Activated naive CD4-positive, alpha-beta T cell treated with anti-CD3 and anti-CD28 coated beads for 36 hours (primary cell): ENCODE results near the gene LAMA3. TPM values are rescaled to one million over a fixed set of nuclear protein-coding genes. Genes with fewer than 3 reads are reported as not detected.
A peak's percentile ranks its signal among the peaks of the same experiment; 100 is the strongest.

Experiments used
- CTCF ChIA-PET: fragments of 350-600 bp; sonication (Branson Sonifier 250); formaldehyde crosslinking; loops from one replicate; lab custom pipeline; 2021; ENCODE audit warnings: antibody characterized with exemption; lab: Charles Lee
- DNase-seq: peaks from one replicate; pipeline ENCODE4 v3.0.0-alpha.2; 2020
- H3K27ac Mint-ChIP-seq: one replicate; pipeline ENCODE4 v1.8.0; 2021; ENCODE audit warnings: mild to moderate bottlenecking, mixed read lengths
- H3K27me3 Mint-ChIP-seq: one replicate; pipeline ENCODE4 v1.8.0; 2021; ENCODE audit warnings: low read depth, mixed read lengths
- H3K36me3 Mint-ChIP-seq: one replicate; pipeline ENCODE4 v1.8.0; 2021; ENCODE audit warnings: low read depth, mixed read lengths
- H3K4me1 Mint-ChIP-seq: one replicate; pipeline ENCODE4 v1.8.0; 2021; ENCODE audit warnings: low read depth, mixed read lengths
- H3K4me3 Mint-ChIP-seq: one replicate; pipeline ENCODE4 v1.8.0; 2021; ENCODE audit warnings: mild to moderate bottlenecking, moderate library complexity, mixed read lengths
- H3K9me3 Mint-ChIP-seq: one replicate; pipeline ENCODE4 v1.8.0; 2021; ENCODE audit warnings: mixed read lengths
- intact Hi-C: fragments of 100-400 bp; cut with micrococcal nuclease; formaldehyde crosslinking; loops from one replicate; pipeline ENCODE4 v1.15.1; 2023
- total RNA-seq, 2 experiments: library from RNA; stranded (reverse); gene quantifications; one replicate each; pipeline ENCODE4 v1.2.3, GENCODE V29; 2021

LAMA3 gene
- total RNA-seq, 2 experiments from 2014 or later, result 0.05 to 0.10 TPM

DNA sequence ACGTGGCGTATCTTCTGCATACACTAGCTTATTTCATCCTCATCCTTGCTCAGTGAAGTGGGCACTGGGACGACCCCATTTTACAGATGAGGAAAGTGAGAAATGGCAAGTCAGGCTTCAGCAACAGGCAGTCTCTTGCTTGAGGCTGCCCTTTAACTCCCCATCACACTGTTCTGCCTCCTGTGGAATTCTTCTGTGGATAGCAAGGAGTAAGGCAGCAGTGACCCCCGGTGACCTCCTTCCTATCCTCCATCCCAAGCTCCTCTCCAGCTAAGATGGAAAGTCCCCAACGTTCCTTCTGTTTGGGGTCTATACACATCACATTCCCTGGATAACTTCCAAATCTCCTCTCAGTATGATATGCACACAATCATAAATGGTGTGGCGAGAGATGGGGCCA is 37.0 kb upstream of the LAMA3 start:
- Mint-ChIP-seq H3K4me1 (peaks cover 3% of the 10 kb centered on the region), H3K4me3 (no peak overlapping the region), H3K27me3 (no peaks in the 10 kb centered on the region), H3K36me3 (no peaks in the 10 kb centered on the region), H3K27ac (no peak overlapping the region), H3K9me3 (no peaks in the 10 kb centered on the region)
- no peak for DNase-seq
- CTCF ChIA-PET, result interaction anchor here (0.8 to 1.5 kb wide), 4 partner anchors 9 to 51 kb away, joined by 3 to 5 read pairs (median 4); no protein-coding TSS in a partner anchor
- intact Hi-C loops, result no loop called here

DNA sequence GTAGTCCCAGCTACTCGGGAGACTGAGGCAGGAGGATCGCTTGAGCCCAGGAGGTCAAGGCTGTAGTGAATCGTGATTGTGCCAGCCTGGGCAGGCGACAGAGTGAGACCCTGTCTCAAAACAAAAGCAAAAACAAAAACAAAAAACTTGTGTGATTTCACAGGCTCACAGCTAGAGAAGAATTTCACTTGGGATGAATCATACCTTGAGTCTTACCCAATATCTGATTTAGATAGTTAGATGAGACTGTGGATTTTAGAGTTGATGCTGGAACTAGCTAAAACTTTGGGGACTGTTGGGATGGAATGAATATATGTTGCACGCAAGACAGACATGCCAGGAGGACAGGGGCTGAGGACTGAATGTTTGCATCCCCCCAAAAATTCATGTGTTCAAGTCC is 31.0 kb upstream of the LAMA3 start:
- CTCF ChIA-PET, result no interaction called here
- Mint-ChIP-seq H3K4me3 (no peak overlapping the region), H3K4me1 (peaks cover 19% of the 10 kb centered on the region), H3K27ac (no peak overlapping the region), H3K36me3 (no peaks in the 10 kb centered on the region), H3K9me3 (no peaks in the 10 kb centered on the region), H3K27me3 (peaks cover 18% of the 10 kb centered on the region)
- DNase-seq, result no peak
- intact Hi-C loops, result no loop called here

DNA sequence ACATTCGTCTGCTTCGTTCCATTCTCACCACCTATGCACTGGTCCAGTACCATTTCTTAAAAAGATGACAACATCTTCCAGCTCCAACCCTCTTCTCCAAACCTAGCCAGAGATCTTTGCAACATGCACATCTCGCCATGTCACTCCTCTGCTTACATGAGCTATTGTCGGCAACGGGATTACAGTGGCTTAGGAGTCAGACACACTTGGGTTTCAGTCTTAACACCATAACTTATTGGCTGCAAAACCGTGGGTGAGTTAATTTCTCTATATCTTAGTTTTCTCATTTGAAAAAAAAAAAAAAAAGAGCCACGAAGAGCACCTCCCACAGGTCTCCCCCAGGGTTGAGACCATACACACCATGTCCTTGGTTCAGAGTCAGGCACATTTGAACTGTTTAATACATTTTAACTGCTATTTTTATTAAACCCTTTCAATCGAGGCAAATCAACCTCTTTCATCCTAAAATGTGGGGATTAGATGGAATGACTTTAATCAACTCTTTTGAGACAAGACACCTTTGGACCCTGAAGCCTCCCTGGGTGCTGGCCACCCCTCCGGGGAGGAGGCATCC is 27.4 kb upstream of the LAMA3 start:
- no peak overlapping the region for H3K27ac Mint-ChIP-seq
- intact Hi-C loops, result loop anchor here (1.0 to 5.0 kb wide), 2 partner anchors 27 to 160 kb away; partner anchors contain the start of genes LAMA3 and RMC1
- CTCF ChIA-PET, result interaction anchor here (0.7 kb wide), 1 partner anchor 9 kb away, joined by 4 read pairs; no protein-coding TSS in a partner anchor

DNA sequence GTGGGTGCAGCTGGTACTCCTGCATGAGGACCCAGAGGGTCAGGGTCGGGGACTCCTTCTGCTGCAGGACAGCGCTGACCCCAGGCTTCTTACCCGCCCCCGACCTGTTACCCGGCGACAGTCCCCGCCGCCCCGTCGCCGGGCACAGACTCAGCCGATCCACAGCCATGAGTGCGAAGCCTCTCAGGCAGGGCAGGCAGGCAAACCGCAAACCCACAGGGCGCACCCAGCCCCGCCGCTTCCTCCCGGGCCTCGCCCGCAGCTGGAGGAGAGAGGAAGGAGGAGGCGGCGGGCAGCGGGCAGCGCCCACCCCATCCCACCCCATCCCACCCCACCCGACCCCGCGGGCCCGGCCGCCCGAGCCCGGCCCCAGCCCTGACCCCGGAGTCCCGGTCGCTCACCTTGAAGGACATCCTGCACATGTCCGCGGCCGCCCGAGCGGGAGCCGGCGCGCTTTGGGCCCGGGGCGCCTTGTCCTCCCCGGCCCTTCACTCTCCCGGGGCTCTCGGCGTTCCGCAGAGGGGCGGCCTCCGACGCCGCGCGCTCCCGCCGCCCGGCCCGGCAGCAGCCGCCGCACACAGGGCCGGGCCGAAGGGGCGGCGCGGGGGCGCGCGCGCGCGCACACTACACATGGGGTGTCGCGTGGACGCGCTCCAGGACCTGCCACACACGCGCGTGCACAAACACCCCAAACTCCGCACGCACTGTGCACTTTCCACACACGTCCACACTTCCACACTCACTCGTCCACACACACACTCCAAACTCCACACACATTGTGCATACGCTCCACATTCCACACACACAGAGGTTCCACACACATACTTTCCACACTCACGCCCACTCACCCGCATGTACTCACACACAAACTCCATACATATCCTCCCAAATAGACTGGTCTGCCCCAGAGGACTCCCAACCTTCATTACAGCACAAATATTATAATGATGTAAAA is 26.7 kb upstream of the LAMA3 start, which contains the start of gene ANKRD29:
Gene ANKRD29 (minus strand): TSS at position 603 of the 955 bp plus-strand sequence. CDS start 181 bp downstream, at position 422.
- H3K9me3 Mint-ChIP-seq, result no peaks in the 10 kb centered on the region
- peaks cover 18% of the 10 kb centered on the region for H3K27me3 Mint-ChIP-seq
- H3K36me3 Mint-ChIP-seq, result no peaks in the 10 kb centered on the region
- peaks cover 21% of the 10 kb centered on the region for H3K4me1 Mint-ChIP-seq
- DNase-seq, result peak; percentile 74
- intact Hi-C loops, result loop anchor here (1.0 to 5.0 kb wide), 2 partner anchors 27 to 160 kb away; partner anchors contain the start of genes LAMA3 and RMC1
- H3K4me3 Mint-ChIP-seq, result peak within 1 kb of the TSS; percentile 76
- no peak within 1 kb of the TSS for H3K27ac Mint-ChIP-seq
- CTCF ChIA-PET, result no interaction called here

More for the DNA sequence above, 27.4 kb upstream of the LAMA3 start:
- H3K27me3 Mint-ChIP-seq, result peaks cover 18% of the 10 kb centered on the region
- H3K36me3 Mint-ChIP-seq, result no peaks in the 10 kb centered on the region
- peak overlapping the region; percentile 65 for H3K4me3 Mint-ChIP-seq
- peak; percentile 10 for DNase-seq
- H3K9me3 Mint-ChIP-seq, result no peaks in the 10 kb centered on the region
- H3K4me1 Mint-ChIP-seq, result peaks cover 21% of the 10 kb centered on the region

DNA sequence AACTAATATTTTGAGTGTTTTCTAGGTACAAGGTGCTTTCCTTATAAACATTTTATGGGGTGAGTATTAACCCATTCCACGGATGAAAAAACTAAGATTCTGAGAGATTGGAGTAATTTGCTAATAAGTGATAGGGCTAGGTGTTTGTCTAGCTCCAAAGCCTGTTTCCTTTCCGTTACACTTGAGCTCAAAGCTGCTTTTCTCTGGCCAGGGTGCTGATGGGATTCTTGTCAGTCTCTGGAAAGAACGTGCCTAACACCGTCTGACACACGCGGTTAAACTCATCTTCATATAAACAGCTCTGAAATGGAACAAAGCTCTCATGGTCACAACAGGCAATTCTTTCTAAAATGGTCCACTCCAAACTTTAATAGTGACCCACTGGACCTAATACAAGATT is 24.6 kb upstream of the LAMA3 start:
- no peaks in the 10 kb centered on the region for H3K9me3 Mint-ChIP-seq
- CTCF ChIA-PET, result interaction anchor here (0.7 to 2.9 kb wide), 3 partner anchors 24 to 187 kb away, joined by 3 to 10 read pairs (median 5); no protein-coding TSS in a partner anchor
- peaks cover 16% of the 10 kb centered on the region for H3K27me3 Mint-ChIP-seq
- no peak overlapping the region for H3K4me3 Mint-ChIP-seq
- peaks cover 21% of the 10 kb centered on the region for H3K4me1 Mint-ChIP-seq
- intact Hi-C loops, result loop anchor here (5.0 kb wide), 1 partner anchor 162 kb away; the partner anchor contains the start of gene RMC1
- no peak for DNase-seq
- H3K27ac Mint-ChIP-seq, result no peak overlapping the region
- no peaks in the 10 kb centered on the region for H3K36me3 Mint-ChIP-seq

DNA sequence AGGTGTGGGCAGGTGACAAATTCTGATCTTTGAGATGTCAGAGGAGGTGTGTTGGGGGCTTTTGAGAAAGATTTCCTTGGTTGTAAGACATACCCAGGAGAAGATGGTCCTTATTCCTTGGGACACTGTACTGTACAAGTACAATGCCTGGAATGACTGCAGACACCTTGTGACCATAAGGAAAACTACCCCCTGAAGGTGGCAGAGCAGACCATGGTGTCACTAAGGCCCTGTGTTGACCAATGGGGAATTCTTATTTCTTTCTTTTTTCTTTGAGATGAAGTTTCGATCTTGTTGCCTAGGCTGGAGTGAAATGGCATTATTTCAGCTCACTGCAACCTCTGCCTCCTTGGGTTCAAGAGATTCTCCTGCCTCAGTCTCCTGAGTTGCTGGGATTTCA is 22.1 kb upstream of the LAMA3 start:
- H3K27me3 Mint-ChIP-seq, result peaks cover 3% of the 10 kb centered on the region
- H3K9me3 Mint-ChIP-seq, result no peaks in the 10 kb centered on the region
- intact Hi-C loops, result no loop called here
- no peak overlapping the region for H3K27ac Mint-ChIP-seq
- no peak for DNase-seq
- H3K4me3 Mint-ChIP-seq, result no peak overlapping the region
- CTCF ChIA-PET, result interaction anchor here (1.1 to 2.9 kb wide), 2 partner anchors 28 to 36 kb away, joined by 3 to 10 read pairs; no protein-coding TSS in a partner anchor
- H3K36me3 Mint-ChIP-seq, result no peaks in the 10 kb centered on the region
- H3K4me1 Mint-ChIP-seq, result peaks cover 9% of the 10 kb centered on the region

DNA sequence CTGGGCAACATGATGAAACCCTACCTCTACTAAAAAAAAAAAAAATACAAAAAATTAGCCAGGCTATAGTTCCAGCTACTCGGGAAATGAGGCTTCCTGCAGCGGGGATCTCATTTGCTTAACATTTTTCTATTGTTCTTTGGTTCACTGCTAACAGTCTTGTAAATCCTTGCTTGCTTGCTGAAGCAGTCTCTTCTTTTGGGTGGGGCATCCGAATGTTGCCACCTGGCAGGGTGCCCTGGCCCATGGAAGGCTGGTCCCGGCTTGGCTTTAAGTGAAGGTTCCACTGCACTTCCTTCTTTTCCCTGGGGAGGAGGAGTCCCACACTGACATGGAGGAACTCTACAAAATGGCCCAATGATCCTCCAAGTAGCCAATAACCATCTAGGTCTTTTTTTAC is 20.5 kb upstream of the LAMA3 start:
- no peaks in the 10 kb centered on the region for H3K27me3 Mint-ChIP-seq
- no peak for DNase-seq
- no peak overlapping the region for H3K4me3 Mint-ChIP-seq
- no peak overlapping the region for H3K27ac Mint-ChIP-seq
- H3K4me1 Mint-ChIP-seq, result peaks cover 6% of the 10 kb centered on the region
- H3K9me3 Mint-ChIP-seq, result no peaks in the 10 kb centered on the region
- intact Hi-C loops, result no loop called here
- no peaks in the 10 kb centered on the region for H3K36me3 Mint-ChIP-seq
- CTCF ChIA-PET, result no interaction called here

DNA sequence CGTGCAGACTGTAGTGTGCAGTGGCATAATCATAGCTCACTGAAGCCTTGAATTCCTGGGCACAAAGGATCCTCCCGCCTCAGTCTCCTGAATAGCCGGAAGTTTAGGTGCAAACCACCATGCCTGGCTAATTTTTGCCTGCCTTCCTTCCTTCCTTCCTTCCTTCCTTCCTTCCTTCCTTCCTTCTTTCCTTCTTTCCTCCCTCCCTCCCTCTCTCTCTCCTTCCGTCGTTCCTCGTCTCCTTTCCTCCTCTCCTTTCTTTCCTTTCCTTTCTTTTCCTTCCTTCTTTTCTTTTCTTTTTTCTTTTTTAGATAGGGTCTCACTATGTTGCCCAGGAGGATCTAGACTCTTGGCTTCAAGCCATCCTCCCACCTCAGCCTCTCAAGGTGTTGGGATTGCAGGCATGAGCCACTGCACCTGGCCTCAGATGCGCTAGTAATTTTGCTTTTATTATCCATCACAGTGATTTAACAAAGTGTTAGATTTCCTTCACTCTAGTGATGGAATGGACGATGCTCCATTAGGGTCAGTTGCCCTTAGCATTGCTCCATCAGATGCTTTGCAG is 20.0 kb upstream of the LAMA3 start:
- Mint-ChIP-seq H3K4me3 (no peak overlapping the region), H3K36me3 (no peaks in the 10 kb centered on the region), H3K27ac (peak overlapping the region; percentile 2), H3K27me3 (no peaks in the 10 kb centered on the region), H3K4me1 (peaks cover 10% of the 10 kb centered on the region), H3K9me3 (no peaks in the 10 kb centered on the region)
- intact Hi-C loops, result no loop called here
- CTCF ChIA-PET, result no interaction called here
- no peak for DNase-seq

DNA sequence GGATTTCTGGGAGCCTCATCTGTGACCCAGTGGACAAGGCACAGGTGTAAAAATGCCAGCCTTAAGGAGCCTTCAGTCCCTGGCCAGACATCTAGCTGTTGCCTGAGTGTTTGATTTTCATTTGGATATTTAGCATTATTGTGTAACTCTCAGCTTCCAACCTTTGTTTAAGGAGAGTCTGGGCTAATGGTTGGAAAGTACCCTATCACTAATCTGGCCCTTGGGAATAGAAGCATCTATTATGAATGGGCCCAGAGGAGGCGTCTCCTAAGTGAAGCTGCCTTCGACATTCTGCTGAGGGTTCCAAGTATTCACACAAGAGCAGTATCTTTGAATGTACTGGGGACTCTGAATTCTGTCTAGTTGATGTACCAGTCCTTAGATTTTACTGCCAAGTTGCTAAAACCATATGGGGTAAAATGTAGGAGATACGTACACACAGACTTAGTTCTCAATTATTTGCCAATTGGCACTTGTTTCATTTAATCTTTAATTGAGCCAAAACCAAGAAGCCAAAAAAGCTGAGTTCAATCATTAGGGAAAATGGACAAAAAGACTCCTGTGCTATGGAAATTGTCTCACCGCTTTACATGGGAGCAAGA is 19.3 kb upstream of the LAMA3 start:
- H3K4me1 Mint-ChIP-seq, result peaks cover 10% of the 10 kb centered on the region
- DNase-seq, result no peak
- CTCF ChIA-PET, result no interaction called here
- H3K4me3 Mint-ChIP-seq, result no peak overlapping the region
- no peaks in the 10 kb centered on the region for H3K9me3 Mint-ChIP-seq
- intact Hi-C loops, result no loop called here
- H3K36me3 Mint-ChIP-seq, result no peaks in the 10 kb centered on the region
- no peak overlapping the region for H3K27ac Mint-ChIP-seq
- H3K27me3 Mint-ChIP-seq, result no peaks in the 10 kb centered on the region

DNA sequence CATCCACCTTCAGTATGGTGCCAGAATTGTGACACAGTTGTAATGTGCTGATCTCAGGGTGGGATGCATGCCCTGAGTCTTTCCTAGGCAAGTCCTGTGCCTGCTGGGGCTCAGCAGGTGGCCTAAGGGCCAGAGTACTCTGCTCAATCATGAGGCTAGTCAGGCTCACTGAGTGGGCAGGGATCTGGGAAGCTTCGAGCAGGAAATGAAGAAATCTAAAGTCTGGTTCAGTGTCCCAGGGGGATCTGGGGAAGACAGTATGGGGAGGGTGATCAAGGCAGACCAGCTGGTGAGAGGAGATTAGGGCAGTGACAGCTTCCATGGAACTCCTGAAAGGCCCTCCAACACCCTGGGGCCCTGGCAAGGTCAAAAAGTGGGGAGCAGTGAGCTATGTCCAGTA is 17.7 kb upstream of the LAMA3 start:
- CTCF ChIA-PET, result interaction anchor here (0.6 to 1.0 kb wide), 2 partner anchors 10 to 157 kb away, joined by 3 to 4 read pairs; no protein-coding TSS in a partner anchor
- Mint-ChIP-seq H3K4me3 (no peak overlapping the region), H3K4me1 (peaks cover 10% of the 10 kb centered on the region), H3K36me3 (no peaks in the 10 kb centered on the region), H3K9me3 (no peaks in the 10 kb centered on the region), H3K27ac (no peak overlapping the region), H3K27me3 (no peaks in the 10 kb centered on the region)
- no peak for DNase-seq
- intact Hi-C loops, result no loop called here

DNA sequence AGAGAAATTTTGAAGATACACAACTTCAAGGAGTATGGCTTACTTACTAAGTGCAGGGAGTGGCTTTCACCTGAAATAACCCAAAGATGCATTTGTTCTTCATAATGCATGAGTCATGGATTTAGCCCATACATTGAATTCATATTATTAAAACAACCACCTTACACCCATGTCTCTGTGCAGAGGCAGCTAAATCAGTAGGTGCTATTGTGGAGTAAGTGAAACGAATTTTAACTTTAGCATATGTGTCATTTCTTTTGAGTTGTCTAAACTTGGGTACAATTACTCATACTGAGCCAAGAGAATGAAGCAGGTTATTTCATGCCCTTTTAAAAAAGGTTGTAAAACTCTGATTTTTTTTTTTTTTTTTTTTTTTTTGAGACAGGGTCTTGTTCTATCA is 15.5 kb upstream of the LAMA3 start:
- CTCF ChIA-PET, result no interaction called here
- peaks cover 10% of the 10 kb centered on the region for H3K4me1 Mint-ChIP-seq
- no peak overlapping the region for H3K27ac Mint-ChIP-seq
- intact Hi-C loops, result no loop called here
- no peaks in the 10 kb centered on the region for H3K9me3 Mint-ChIP-seq
- peaks cover 2% of the 10 kb centered on the region for H3K27me3 Mint-ChIP-seq
- peak; percentile 21 for DNase-seq
- H3K4me3 Mint-ChIP-seq, result no peak overlapping the region
- no peaks in the 10 kb centered on the region for H3K36me3 Mint-ChIP-seq
